CD14-positive monocyte (primary cell): ENCODE data around the gene UBE2QL1. TPM values are rescaled to one million over a fixed set of nuclear protein-coding genes. Genes with fewer than 3 reads are reported as not detected.

Experiments used
- DNase-seq, 3 donors: peaks; one replicate each; pipeline ENCODE4 v3.0.0-alpha.2; 2011 to 2022
- H2AFZ ChIP-seq: 2 replicates; pipeline ENCODE4 v1.6.0; 2012; ENCODE audit warnings: mild to moderate bottlenecking, low read depth, low read length, inconsistent platforms; ENCODE audit not compliant: insufficient read depth, poor library complexity, severe bottlenecking
- H3K27ac ChIP-seq, 2 donors: 1 replicate in 1 of 2; 2 replicates in 1 of 2; pipeline ENCODE4 v1.5.1; 2012 to 2013; ENCODE audit warnings: low read length in 2 of 2, control low read depth in 1 of 2, inconsistent platforms in 1 of 2, low read depth in 1 of 2, mild to moderate bottlenecking in 1 of 2
- H3K27me3 ChIP-seq, 2 donors: one replicate each; pipeline versions ENCODE4 v1.6.0 to v1.6.1; 2011 to 2013; ENCODE audit warnings: low read length in 2 of 2; ENCODE audit not compliant: control insufficient read depth in 2 of 2, insufficient read depth in 2 of 2
- H3K36me3 ChIP-seq, 2 donors: replicated peaks in 1 of 2; 1 replicate in 1 of 2; 2 replicates in 1 of 2; pipeline versions ENCODE4 v1.5.1 to v1.6.1; 2012 to 2013; ENCODE audit warnings: low read length in 2 of 2, control low read depth in 1 of 2, inconsistent platforms in 1 of 2, mild to moderate bottlenecking in 1 of 2; ENCODE audit not compliant: insufficient read depth in 2 of 2, control insufficient read depth in 1 of 2
- H3K4me1 ChIP-seq, 2 donors: 1 replicate in 1 of 2; 2 replicates in 1 of 2; pipeline versions ENCODE4 v1.5.1 to v1.6.1; 2012 to 2013; ENCODE audit warnings: low read length in 2 of 2, control low read depth in 1 of 2, inconsistent platforms in 1 of 2, mild to moderate bottlenecking in 1 of 2, moderate library complexity in 1 of 2; ENCODE audit not compliant: insufficient read depth in 2 of 2, control insufficient read depth in 1 of 2
- H3K4me2 ChIP-seq: replicated peaks from 2 replicates; pipeline ENCODE3; 2012; ENCODE audit warnings: low read length, moderate library complexity, mild to moderate bottlenecking; ENCODE audit not compliant: poor library complexity, severe bottlenecking; ENCODE audit errors: extremely low read depth
- H3K4me3 ChIP-seq, 3 experiments: fragments of 200-600 bp in 1 of 3; sonication (generic) in 1 of 3; replicated peaks in 1 of 3; 1 replicate in 2 of 3; 2 replicates in 1 of 3; pipeline ENCODE4 v1.5.1; 2011 to 2013; ENCODE audit warnings: low read length in 3 of 3, mild to moderate bottlenecking in 3 of 3, control low read depth in 2 of 3, low read depth in 2 of 3, inconsistent platforms in 1 of 3, moderate library complexity in 1 of 3
- H3K79me2 ChIP-seq: 2 replicates; pipeline ENCODE4 v1.6.0; 2012; ENCODE audit warnings: mild to moderate bottlenecking, control low read depth, inconsistent platforms, low read length, moderate library complexity; ENCODE audit not compliant: insufficient read depth
- H3K9ac ChIP-seq: 2 replicates; pipeline ENCODE4 v1.6.0; 2017; ENCODE audit warnings: low read length, mild to moderate bottlenecking; ENCODE audit not compliant: insufficient read depth, poor library complexity, severe bottlenecking
- H3K9me3 ChIP-seq, 2 donors: replicated peaks in 1 of 2; 1 replicate in 1 of 2; 2 replicates in 1 of 2; pipeline versions ENCODE4 v1.5.1 to v1.6.1; 2012 to 2013; ENCODE audit warnings: low read length in 2 of 2, control low read depth in 1 of 2; ENCODE audit not compliant: control insufficient read depth in 1 of 2, insufficient read depth in 1 of 2
- H4K20me1 ChIP-seq: 2 replicates; pipeline ENCODE4 v1.6.0; 2012; ENCODE audit warnings: mild to moderate bottlenecking, low read length, control low read depth, moderate library complexity; ENCODE audit not compliant: insufficient read depth
- H3K27ac Mint-ChIP-seq, 7 donors: one replicate each; pipeline ENCODE4 v1.8.0; 2020; ENCODE audit warnings: mild to moderate bottlenecking in 7 of 7, mixed read lengths in 7 of 7, moderate library complexity in 6 of 7, inconsistent platforms in 2 of 7
- H3K27me3 Mint-ChIP-seq, 3 donors: one replicate each; pipeline ENCODE4 v1.8.0; 2021 to 2022; ENCODE audit warnings: low read depth in 3 of 3, mild to moderate bottlenecking in 3 of 3, mixed read lengths in 3 of 3, moderate library complexity in 3 of 3, inconsistent platforms in 1 of 3
- H3K36me3 Mint-ChIP-seq, 2 donors: one replicate each; pipeline ENCODE4 v1.8.0; 2020; ENCODE audit warnings: mixed read lengths in 2 of 2, inconsistent platforms in 1 of 2, mild to moderate bottlenecking in 1 of 2
- H3K4me1 Mint-ChIP-seq: one replicate; pipeline ENCODE4 v1.8.0; 2020; ENCODE audit warnings: mild to moderate bottlenecking, mixed read lengths
- H3K4me3 Mint-ChIP-seq, 2 donors: one replicate each; pipeline ENCODE4 v1.8.0; 2020; ENCODE audit warnings: mild to moderate bottlenecking in 2 of 2, mixed read lengths in 2 of 2, moderate library complexity in 1 of 2
- H3K9me3 Mint-ChIP-seq, 7 donors: one replicate each; pipeline ENCODE4 v1.8.0; 2020 to 2022; ENCODE audit warnings: mixed read lengths in 7 of 7, mild to moderate bottlenecking in 6 of 7, moderate library complexity in 6 of 7, inconsistent platforms in 2 of 7
- CTCF ChIP-seq: fragments of 200-600 bp; IDR thresholded peaks from one replicate; pipeline ENCODE4 v1.8.0; 2022; ENCODE audit warnings: antibody characterized with exemption, mild to moderate bottlenecking
- WGBS: methylation state at CpG from one replicate; pipeline ENCODE4 v1.1.5; 2013; ENCODE audit warnings: missing lambda C conversion rate; ENCODE audit not compliant: insufficient coverage; 5-methylcytosine and 5-hydroxymethylcytosine counted together
- intact Hi-C, 2 donors: fragments of 100-400 bp; cut with micrococcal nuclease; formaldehyde crosslinking; loops; one replicate each; pipeline versions ENCODE4 v1.15.0 to v1.15.1; 2023
- polyA plus RNA-seq, 3 donors: library from polyadenylated mRNA; depleted of rRNA in 1 of 3; unstranded in 2 of 3; stranded (reverse) in 1 of 3; fragments of 300-500 nt in 2 of 3; fragments of >200 nt in 1 of 3; fragmentation: Illumina TruSeq in 2 of 3; gene quantifications; 1 replicate in 2 of 3; 2 replicates in 1 of 3; pipeline ENCODE4 v1.2.3, GENCODE V29; 2012 to 2021

The UBE2QL1 gene
- polyA plus RNA-seq, 3 donors: not detected

- no peaks in the 10 kb centered on the region for H3K4me1 Mint-ChIP-seq
Observed at GRCh38 chr5:6484899-6485298, 36.2 kb downstream of the UBE2QL1 start.

DNA sequence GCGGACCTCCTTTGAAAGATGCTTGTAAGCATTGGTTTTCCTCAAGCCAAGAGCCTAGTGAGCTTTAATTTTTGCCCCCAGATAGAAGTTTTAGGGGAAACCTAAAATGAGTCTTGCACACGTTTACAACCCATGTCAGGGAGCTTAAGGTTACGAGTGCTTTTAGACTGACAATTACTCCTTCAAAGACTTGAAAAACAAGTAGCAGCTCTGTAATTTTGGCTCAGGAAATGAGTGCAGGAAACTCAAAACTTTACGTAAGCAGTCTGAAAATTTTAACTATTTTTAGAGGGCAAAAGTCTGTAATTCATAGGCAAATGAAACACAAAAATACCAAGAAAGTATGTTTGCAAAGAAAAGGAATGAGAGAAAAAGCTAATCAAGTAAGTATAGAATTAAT lies 36.8 kb downstream of the UBE2QL1 start:
- Histone ChIP-seq H4K20me1 (no peaks in the 10 kb centered on the region), H2AFZ (no peak overlapping the region), H3K9ac (no peak overlapping the region), H3K79me2 (no peaks in the 10 kb centered on the region), H3K4me1 (no peaks in the 10 kb centered on the region), H3K4me2 (no peak overlapping the region), H3K36me3 (no peaks in the 10 kb centered on the region), H3K9me3 (no peaks in the 10 kb centered on the region), H3K4me3 (no peak overlapping the region), H3K27ac (no peak overlapping the region), H3K27me3 (no peaks in the 10 kb centered on the region)
- H3K4me1 Mint-ChIP-seq: no peaks in the 10 kb centered on the region
- 0% methylated on average over 2 of the region's 4 CpGs for WGBS
- intact Hi-C loops: no loop called here
- no peak overlapping the region for H3K27ac Mint-ChIP-seq
- H3K27me3 Mint-ChIP-seq: peaks cover 5 to 10% (median 8%) of the 10 kb centered on the region in 3 donors
- H3K9me3 Mint-ChIP-seq: peaks cover 0 to 2% (median 0%) of the 10 kb centered on the region in 7 donors
- no peak overlapping the region for H3K4me3 Mint-ChIP-seq
- no peaks in the 10 kb centered on the region for H3K36me3 Mint-ChIP-seq
- no peak for DNase-seq
- TF ChIP-seq CTCF: no peak

More at GRCh38 chr5:6484899-6485298, 36.2 kb downstream of the UBE2QL1 start:
- no peak for DNase-seq
- no peak overlapping the region for H2AFZ ChIP-seq
- H3K4me2 ChIP-seq: no peak overlapping the region
- no peaks in the 10 kb centered on the region for H3K4me1 ChIP-seq
- intact Hi-C loops: no loop called here
- no peak overlapping the region for H3K4me3 Mint-ChIP-seq
- no peaks in the 10 kb centered on the region for H3K36me3 ChIP-seq
- no peaks in the 10 kb centered on the region for H3K9me3 ChIP-seq
- H3K27ac ChIP-seq: no peak overlapping the region
- peaks cover 0 to 2% (median 0%) of the 10 kb centered on the region in 7 donors for H3K9me3 Mint-ChIP-seq
- no peak overlapping the region for H3K9ac ChIP-seq
- 72% methylated on average over 4 of the region's 5 CpGs for WGBS
- TF ChIP-seq CTCF: no peak
- no peak overlapping the region for H3K4me3 ChIP-seq
- peak overlapping the region in 1 of 7 donors; percentile 41 for H3K27ac Mint-ChIP-seq
- H3K27me3 ChIP-seq: no peaks in the 10 kb centered on the region
- no peaks in the 10 kb centered on the region for H3K36me3 Mint-ChIP-seq
- no peaks in the 10 kb centered on the region for H3K79me2 ChIP-seq
- H4K20me1 ChIP-seq: no peaks in the 10 kb centered on the region
- peaks cover 5 to 10% (median 8%) of the 10 kb centered on the region in 3 donors for H3K27me3 Mint-ChIP-seq
